Right atrium auricular region (tissue), 2 donors: ENCODE measurements around the gene CAMK1D. TPM values are rescaled to one million over a fixed set of nuclear protein-coding genes. Genes with fewer than 3 reads are reported as not detected.
A peak's percentile ranks its signal among the peaks of the same experiment; 100 is the strongest.

Experiments
- DNase-seq: peaks from one replicate; pipeline ENCODE4 v3.0.0-alpha.2; 2019; ENCODE audit warnings: low spot score
- H3K27ac ChIP-seq, 2 donors: fragments of 200-600 bp; sonication (generic); 1 replicate in 1 of 2; 2 replicates in 1 of 2; pipeline ENCODE4 v1.5.1; 2016 to 2019
- H3K27me3 ChIP-seq, 2 donors: fragments of 200-600 bp; sonication (generic); one replicate each; pipeline versions ENCODE4 v1.5.1 to v1.6.0; 2017 to 2019
- H3K36me3 ChIP-seq: fragments of 200-600 bp; sonication (generic); one replicate; pipeline ENCODE4 v1.5.1; 2016
- H3K4me1 ChIP-seq, 2 donors: fragments of 200-600 bp; sonication (generic); one replicate each; pipeline versions ENCODE4 v1.5.1 to v1.6.0; 2017 to 2019
- H3K4me3 ChIP-seq, 2 donors: fragments of 200-600 bp; sonication (generic); 1 replicate in 1 of 2; 2 replicates in 1 of 2; pipeline ENCODE4 v1.5.1; 2017 to 2019; ENCODE audit warnings: mild to moderate bottlenecking in 1 of 2, moderate library complexity in 1 of 2
- H3K9me3 ChIP-seq, 2 donors: fragments of 200-600 bp; sonication (generic); one replicate each; pipeline ENCODE4 v1.5.1; 2019
- total RNA-seq, 2 donors: library from RNA; depleted of rRNA; stranded (reverse); fragments of >200 nt; gene quantifications; one replicate each; pipeline ENCODE4 v1.1.0, GENCODE V29; 2016
- TF ChIP-seq, protein P1 (sequence below), 2 donors: fragments of 200-600 bp; sonication (generic); IDR thresholded peaks; one replicate each; pipeline ENCODE4 v1.5.1; 2019; ENCODE audit warnings: antibody characterized with exemption in 2 of 2

Gene CAMK1D
- total RNA-seq, 2 donors from 2014 or later, result 24.5 to 27.2 TPM

DNA sequence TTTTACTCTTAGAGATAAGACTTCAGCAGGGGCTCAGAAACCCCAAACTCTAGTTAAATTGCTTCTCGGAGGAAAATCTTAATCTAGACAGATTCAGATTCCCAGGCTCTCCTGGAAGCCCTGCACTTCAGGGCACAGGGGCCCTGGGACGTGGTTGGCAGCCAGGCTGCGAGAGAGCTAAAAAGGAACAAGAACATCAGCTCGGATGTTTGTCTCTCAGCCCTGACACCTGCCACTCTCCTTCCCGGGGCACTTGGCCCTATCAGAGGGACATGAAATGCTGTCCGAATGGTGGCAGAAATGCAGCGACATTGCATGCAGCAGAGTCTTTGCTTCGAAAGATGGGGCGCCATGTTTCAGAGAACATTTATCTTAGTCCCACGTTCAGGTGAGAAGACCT is 485.4 kb downstream of the CAMK1D start:
- Histone ChIP-seq H3K4me1 (peaks cover 0 to 21% of the 10 kb centered on the region in 2 donors), H3K4me3 (no peak overlapping the region), H3K27ac (no peak overlapping the region), H3K9me3 (no peaks in the 10 kb centered on the region), H3K27me3 (no peaks in the 10 kb centered on the region), H3K36me3 (no peaks in the 10 kb centered on the region)
- TF ChIP-seq, protein P1, sequence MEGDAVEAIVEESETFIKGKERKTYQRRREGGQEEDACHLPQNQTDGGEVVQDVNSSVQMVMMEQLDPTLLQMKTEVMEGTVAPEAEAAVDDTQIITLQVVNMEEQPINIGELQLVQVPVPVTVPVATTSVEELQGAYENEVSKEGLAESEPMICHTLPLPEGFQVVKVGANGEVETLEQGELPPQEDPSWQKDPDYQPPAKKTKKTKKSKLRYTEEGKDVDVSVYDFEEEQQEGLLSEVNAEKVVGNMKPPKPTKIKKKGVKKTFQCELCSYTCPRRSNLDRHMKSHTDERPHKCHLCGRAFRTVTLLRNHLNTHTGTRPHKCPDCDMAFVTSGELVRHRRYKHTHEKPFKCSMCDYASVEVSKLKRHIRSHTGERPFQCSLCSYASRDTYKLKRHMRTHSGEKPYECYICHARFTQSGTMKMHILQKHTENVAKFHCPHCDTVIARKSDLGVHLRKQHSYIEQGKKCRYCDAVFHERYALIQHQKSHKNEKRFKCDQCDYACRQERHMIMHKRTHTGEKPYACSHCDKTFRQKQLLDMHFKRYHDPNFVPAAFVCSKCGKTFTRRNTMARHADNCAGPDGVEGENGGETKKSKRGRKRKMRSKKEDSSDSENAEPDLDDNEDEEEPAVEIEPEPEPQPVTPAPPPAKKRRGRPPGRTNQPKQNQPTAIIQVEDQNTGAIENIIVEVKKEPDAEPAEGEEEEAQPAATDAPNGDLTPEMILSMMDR (IDR thresholded peaks at IDR 0.05), result no peak
- no peak for DNase-seq

DNA sequence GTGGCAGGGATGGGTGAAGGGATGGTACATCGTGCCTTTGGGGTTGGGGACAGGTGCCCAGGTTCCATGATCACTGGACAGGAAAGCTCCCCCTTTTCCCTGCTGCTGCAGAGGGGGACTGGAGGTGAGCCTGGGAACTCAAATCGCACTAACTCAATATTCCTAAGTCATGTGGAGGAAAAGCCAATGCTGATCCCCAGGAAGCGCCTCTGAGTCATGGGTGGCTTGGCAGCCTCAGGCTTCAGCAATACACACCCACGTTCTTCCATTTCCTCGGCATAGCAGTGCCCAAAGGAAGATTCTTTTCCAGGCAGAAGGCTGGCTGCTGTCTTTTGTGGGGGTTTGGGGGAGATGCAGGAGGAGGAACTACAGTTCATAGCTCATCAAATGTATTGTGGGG is 486.4 kb downstream of the CAMK1D start:
- Histone ChIP-seq H3K4me3 (no peak overlapping the region), H3K36me3 (no peaks in the 10 kb centered on the region), H3K27me3 (no peaks in the 10 kb centered on the region), H3K4me1 (peaks cover 0 to 31% of the 10 kb centered on the region in 2 donors), H3K27ac (no peak overlapping the region), H3K9me3 (no peaks in the 10 kb centered on the region)
- DNase-seq, result no peak
- TF ChIP-seq, protein P1 (IDR thresholded peaks at IDR 0.05), result no peak

DNA sequence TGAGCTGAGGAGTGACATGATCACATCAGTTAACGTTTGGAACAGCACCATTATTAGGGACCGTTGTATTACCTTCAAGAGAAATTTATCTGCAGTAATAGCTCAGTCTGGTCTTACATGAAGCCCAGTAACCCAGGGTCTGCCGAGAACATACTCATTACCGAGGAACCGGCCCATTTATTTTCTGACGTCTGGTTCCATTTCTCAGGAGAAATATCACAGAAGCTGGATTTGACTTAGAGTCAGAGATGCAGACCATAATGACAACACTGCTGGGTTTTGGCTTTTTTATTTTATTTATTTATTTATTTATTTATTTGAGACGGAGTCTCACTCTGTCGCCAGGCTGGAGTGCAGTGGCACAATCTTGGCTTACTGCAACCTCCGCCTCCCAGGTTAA is 489.0 kb downstream of the CAMK1D start:
- Histone ChIP-seq H3K27me3 (no peaks in the 10 kb centered on the region), H3K27ac (no peak overlapping the region), H3K36me3 (no peaks in the 10 kb centered on the region), H3K9me3 (no peaks in the 10 kb centered on the region), H3K4me3 (no peak overlapping the region), H3K4me1 (peaks cover 0 to 29% of the 10 kb centered on the region in 2 donors)
- no peak for DNase-seq
- TF ChIP-seq, protein P1 (IDR thresholded peaks at IDR 0.05), result no peak

DNA sequence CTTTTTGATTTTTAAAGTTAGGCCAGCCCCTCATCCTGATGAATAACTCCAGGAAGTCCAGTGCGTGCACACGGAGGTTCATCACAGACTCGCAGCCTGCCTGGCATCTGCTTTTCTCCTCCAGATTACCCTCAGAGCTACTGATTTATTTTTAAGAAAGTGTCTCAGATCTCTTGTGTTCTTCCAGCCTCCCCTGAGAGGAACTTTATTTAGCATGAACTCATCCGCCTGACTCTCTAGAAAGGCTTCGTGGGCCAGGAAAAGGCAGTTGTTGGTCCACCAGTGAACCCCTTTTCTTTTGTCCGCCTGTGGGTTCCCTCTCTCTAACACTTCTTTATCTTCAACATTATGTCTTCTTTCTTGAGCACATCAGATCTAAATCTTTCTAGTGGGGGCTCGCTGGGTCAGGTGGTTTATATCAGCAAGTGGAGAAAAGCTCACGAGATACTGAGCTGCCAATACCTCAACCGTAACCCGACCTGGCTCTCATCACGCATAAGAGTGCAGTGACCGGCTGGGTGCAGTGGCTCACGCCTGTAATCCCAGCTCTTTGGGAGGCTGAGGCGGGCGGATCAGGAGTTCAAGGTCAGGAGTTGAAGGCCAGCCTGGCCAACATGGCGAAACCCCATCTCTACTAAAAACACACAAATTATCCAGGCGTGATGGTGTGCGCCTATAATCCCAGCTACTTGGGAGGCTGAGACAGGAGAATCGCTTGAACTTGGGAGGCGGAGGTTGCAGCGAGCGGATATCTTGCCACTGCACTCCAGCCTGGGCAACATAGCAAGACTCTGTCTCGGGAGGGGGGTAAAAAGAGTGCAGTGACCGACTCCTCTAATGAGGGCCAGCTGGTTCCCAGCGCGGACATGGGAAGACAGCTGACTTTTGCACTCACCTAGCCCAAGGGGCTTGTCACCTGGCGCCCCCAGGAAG is 489.9 kb downstream of the CAMK1D start:
- no peaks in the 10 kb centered on the region for H3K36me3 ChIP-seq
- peaks cover 0 to 29% of the 10 kb centered on the region in 2 donors for H3K4me1 ChIP-seq
- TF ChIP-seq, protein P1 (IDR thresholded peaks at IDR 0.05), result no peak
- DNase-seq, result no peak
- H3K27ac ChIP-seq, result no peak overlapping the region
- no peaks in the 10 kb centered on the region for H3K9me3 ChIP-seq
- no peaks in the 10 kb centered on the region for H3K27me3 ChIP-seq
- H3K4me3 ChIP-seq, result no peak overlapping the region

DNA sequence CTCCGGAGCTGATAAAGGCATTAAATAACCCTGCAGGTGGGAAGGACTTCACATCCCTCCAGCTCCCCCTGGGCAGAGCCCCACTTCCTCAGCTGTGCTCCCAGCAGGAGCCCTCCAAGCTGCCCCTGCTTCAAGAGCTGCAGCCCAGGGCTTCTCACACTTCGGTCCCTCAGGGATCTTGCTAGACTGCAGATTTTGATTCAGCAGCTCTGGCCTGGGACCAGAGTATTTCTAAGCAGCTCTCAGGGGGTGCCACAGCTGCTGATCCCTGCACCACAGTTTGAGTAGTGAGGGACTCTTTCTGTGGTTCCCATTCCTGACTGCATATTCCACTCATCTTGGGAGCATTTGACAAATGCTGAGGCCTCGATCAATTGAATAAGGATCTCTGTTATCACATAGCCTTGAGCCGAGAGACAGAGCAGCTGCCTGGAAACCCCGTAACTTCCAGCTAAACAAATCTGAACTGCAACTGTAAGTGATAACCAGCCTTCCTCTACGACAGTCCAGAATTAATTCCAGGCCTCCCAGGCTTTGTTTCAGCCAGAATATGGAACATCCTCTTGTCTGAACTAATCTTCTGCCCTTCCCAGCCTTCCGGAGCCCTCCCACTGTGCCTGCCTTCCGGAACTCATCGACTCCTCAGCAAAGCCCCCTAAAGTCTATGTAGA is 490.7 kb downstream of the CAMK1D start:
- peaks cover 0 to 36% of the 10 kb centered on the region in 2 donors for H3K4me1 ChIP-seq
- peak overlapping the region in 1 of 2 donors; percentile 51 for H3K27ac ChIP-seq
- TF ChIP-seq, protein P1 (IDR thresholded peaks at IDR 0.05), result no peak
- H3K9me3 ChIP-seq, result no peaks in the 10 kb centered on the region
- no peak overlapping the region for H3K4me3 ChIP-seq
- DNase-seq, result no peak
- no peaks in the 10 kb centered on the region for H3K36me3 ChIP-seq
- no peaks in the 10 kb centered on the region for H3K27me3 ChIP-seq
